SK-MEL-5 (cell line): ENCODE measurements around the gene PKD2L1. TPM values are rescaled to one million over a fixed set of nuclear protein-coding genes. Genes with fewer than 3 reads are reported as not detected.
"Not testable (repeated sequence)": the region's sequence is repeated elsewhere in the genome, so short reads cannot be mapped to it uniquely, and the experiment has no call there.

Experiments used
- DNase-seq: peaks from one replicate; pipeline ENCODE4 v3.0.0-alpha.2; 2016; ENCODE audit warnings: low read depth, low spot score
- in situ Hi-C: cut with HindIII; loops from 2 replicates; pipeline ENCODE4 v1.10.0; 2016; ENCODE audit warnings: low sequenced_read_pairs, high pct_unique_total_duplicates, low pct_unique_long_range_greater_than_20kb
- polyA plus RNA-seq, 2 experiments: library from polyadenylated mRNA; depleted of rRNA; stranded (reverse); fragments of >200 nt; gene quantifications; 2 replicates each; pipeline ENCODE4 v1.2.3, GENCODE V29; 2015
- total RNA-seq: library from RNA; depleted of rRNA; stranded (reverse); fragments of >200 nt; shearing (Covaris generic); gene quantifications from 2 replicates; pipeline ENCODE4 v1.2.3, GENCODE V29; 2014; rRNA removed

PKD2L1 gene
- not detected in 2 replicates for total RNA-seq
- not detected in 2 replicates for polyA plus RNA-seq (2015; cell fraction: cytosol; rRNA removed)
- polyA plus RNA-seq (2015; cell fraction: nucleus; rRNA removed): 0.12 TPM in 1 of 2 replicates, not detected in the other

DNA sequence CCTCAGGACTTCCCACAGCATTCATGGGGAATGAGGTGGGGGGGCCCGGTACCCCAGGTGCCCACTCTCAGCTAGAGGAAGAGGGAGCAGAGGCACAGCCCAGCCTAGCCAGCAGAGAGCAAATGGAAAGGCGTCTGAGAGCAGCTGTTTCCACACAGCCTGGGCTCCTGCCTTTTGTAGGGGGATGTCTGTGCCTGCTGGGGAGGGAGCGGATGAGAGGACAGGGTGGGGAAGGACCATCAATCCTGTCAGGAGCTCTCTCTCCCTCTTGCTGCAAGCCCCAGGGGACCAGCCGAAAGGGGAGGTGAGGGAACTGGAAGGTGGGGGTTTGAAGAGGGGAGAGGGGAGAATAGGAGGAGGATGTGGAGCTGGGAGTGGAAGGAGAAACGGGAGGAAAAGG is at the start of gene PKD2L1:
Gene PKD2L1, minus strand, starts transcription at position 150 of the 400 bp plus-strand sequence. Its CDS starts 125 bp downstream, at position 25.
- in situ Hi-C loops: loop anchor here (10.0 kb wide), 1 partner anchor 105 kb away; no protein-coding TSS in a partner anchor
- no peak for DNase-seq

DNA sequence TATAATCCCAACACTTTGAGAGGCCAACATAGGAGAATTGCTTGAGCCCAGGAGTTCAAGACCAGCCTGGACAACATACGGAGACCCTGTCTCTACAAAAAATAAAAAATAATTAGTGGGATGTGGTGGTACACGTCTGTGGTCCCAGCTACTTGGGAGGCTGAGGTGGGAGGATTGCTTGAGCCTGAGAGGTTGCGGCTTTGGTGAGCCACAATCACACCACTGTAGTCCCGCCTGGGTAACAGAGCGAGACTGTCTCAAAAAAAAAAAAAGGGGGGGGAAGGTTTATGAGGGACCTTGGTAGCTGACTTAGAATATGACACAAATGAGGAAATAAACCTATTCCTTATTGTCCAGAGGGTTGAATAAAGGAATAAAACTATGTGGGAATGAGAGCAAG is 47.8 kb upstream of the PKD2L1 start:
- no peak for DNase-seq
- in situ Hi-C loops: no loop called here

DNA sequence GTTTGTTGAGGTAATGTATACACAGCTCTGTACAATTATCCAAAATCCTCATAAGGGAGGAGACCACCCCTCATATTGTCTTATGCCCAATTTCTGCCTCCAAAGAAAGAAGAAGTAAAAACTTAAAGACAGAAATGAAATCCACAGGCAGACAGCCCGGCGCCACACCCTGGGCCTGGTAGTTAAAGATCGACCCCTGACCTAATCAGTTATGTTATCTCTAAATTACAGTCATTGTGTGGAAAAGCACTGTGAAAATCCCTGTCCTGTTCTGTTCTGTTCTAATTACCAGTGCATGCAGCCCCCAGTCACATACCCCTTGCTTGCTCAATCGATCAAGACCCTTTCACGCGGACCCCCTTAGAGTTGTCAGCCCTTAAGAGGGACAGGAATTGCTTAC is 46.6 kb upstream of the PKD2L1 start:
- DNase-seq, in situ Hi-C loops: not testable (repeated sequence)

DNA sequence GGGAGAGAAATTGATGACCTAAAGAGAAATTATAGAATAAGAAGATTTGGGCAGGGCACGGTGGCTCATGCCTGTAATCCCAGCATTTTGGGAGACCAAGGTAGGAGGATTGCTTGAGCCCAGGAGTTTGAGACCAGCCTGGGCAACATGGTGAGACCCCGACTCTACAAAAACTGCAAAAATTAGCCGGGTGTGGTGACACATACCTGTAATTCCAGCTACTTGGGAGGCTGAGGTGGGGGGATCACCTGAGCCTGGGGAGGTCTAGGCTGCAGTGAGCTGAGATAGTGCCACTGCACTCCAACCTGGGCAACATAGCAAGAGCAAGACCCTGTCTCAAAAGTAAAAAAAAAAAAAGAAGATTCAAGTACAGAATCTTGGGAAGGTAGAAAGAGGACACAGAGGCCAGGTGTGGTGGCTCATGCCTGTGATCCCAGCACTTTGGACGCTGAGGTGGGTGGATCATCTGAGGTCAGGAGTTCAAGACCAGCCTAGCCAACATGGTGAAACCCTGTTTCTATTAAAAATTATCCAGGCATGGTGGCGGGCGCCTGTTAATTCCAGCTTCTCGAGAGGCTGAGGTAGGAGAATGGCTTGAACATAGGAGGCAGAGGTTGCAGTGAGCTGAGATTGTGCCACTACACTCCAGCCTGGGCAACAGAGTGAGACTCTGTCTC is 44.8 kb upstream of the PKD2L1 start:
- in situ Hi-C loops, DNase-seq: not testable (repeated sequence)

DNA sequence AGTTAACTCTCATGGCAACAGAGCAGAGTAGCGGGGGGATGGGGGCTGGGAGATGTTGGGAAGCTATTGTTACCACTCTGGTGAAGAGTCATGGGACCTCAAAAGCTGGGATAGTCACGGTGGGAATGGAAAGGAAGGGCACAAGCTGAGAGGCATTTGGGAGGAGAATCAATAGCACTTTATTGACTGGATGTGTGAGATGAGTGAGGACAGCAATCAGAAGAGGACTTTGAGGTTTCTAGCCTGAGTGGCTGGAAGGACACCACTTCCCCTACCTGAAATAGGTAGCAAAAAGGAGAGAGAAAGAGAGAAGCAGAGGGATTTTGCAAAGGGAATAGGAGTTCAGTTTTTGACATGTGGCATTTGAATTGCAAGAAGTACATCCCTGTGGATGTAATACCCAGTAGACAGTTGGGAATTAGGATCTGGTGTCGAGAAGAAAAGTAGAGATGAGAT is 44.2 kb upstream of the PKD2L1 start:
- in situ Hi-C loops: no loop called here
- no peak for DNase-seq

DNA sequence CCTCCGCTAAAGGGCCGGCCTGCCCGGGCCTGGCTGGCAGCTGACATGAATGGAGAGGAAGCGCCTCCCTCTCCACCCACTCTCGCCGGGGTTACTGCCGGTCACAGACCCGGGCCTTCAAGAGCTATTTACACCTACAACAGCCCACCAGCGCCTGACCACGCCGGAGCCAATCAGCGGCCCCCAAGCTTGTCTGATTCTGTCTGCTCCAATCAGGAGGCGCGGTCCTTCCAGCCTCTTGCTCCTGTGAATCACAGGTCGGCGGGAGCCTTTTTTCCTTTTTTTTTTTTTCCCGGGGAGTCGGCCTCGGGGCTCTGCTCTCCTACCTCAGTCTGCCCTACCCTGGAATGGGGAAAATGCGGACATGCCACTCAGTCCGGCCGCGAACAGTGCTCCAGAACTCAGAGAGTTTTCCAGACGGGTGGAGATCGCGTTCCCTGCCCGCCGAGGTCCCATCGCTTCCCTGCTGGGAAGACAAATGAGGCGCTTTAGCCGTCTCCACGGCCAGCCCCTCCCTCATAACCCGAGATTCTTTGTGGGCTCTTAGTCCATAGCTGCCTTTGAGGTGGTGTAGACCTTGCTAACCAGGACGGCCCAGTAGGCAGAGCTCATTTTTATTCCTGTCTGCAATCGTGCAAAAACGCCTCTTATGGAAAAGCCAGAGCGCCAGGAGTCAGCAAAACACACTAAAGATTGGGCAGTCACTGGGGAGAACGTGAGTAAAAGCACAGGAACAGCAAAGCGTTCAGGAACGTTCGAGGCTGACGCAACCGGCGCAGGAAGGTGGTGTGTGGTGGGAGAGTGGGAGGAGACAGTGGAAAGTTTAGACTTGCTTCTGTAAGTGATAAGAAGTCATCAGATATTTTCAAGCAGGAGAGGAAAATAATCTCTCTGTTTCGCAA is 43.5 kb upstream of the PKD2L1 start:
- in situ Hi-C loops: no loop called here
- peak; percentile 99 for DNase-seq

DNA sequence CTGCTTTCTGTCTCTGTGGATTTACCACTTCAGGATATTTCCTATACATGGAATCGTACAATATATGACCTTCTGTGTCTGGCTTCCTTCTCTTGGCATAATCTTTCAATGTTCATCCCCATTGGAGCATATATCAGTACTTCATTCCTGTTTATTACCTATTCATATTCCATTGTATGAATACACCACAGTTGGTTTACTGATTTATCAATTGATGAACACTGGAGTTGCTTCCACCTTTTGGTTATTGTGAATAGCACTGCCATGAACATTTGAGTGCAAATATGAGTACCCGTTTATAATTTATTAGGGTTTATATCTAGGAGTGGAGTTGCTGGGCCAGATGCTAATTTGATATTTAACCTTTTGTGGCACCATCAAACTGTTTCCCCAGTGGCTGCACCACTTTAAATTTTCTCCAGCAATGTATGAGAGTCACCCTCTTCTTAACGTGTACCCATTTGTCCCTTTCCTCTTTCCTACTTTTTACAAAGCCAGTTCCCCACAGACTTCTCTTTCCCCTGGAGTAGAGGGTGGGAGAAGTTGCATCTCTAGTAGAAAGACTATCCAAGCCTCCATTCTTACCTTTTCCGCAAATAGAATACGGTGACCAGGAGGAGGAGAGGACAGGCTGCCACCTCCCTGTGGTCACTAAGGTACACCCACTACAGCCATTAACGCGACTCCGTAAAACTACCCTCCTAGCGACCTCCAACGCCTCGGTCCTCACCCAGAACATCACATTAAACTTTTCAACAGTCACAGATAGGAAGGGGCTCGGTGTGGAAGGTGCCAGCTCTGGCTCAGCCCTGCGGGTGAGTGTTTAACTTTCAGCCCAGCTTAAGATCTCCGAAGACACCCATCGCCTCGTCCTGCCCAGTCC is 42.6 kb upstream of the PKD2L1 start:
- in situ Hi-C loops: no loop called here
- DNase-seq: no peak

DNA sequence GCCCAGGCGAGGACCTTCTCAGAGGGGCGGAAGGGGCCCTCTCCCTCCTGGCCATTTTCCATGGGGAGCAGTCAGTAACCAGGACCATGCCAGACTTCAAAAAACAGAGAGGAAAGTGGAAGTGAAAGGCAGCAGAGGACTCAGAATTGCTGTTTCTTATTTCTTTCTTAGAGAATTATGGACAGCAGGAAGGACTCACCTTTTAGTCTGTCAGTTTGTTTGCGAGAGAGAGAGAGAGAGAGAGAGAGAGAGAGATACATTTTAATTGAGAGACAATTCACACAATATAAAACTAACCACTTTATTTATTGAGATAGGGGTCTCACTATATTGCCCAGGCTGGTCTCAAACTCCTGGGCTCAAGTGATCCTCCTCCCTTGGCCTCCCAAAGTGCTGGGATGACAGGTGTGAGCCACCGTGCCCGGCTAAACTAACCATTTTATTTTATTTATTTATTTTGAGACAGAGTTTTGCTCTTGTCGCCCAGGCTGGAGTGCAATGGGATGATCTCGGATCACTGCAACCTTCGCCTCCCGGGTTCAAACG is 41.5 kb upstream of the PKD2L1 start:
- in situ Hi-C loops: no loop called here

DNA sequence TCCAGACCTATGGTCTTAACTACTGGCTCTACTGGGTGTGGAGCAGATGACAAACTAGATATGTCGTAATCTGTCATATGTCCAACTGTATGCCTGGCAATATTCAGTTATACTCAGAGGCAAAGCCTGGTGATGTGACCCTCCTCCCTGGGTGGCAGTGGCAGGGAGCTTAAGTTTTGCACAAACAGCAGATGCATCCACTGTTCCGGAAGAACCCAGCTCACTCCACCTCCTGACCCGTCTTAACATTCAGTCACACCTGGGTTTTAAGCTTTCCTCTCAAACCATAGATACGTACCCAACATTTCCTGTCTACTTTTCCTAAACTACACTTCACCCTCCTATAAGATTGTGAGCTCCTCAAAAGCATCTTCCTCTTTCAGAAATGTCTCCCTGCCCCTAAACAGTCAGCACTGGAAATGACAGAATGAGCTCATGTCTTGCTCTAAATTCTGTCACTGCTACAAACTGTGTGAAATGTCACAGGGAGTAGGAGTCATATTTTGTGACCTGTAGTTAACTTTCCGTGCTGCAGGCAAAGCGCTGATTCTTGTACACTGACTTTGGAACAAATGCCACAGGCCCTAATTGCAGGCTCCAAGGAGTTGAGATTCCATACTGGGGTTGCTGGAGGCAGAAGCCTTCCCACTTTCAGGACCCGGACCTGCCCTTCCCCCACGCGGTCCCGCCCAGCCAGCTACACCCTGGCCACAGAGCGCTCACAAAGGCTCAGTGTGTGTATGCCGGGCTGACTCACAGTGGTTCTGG is 40.9 kb upstream of the PKD2L1 start:
- in situ Hi-C loops: no loop called here
- DNase-seq: peak; percentile 95

More for the DNA sequence above, 41.5 kb upstream of the PKD2L1 start:
- no peak for DNase-seq

DNA sequence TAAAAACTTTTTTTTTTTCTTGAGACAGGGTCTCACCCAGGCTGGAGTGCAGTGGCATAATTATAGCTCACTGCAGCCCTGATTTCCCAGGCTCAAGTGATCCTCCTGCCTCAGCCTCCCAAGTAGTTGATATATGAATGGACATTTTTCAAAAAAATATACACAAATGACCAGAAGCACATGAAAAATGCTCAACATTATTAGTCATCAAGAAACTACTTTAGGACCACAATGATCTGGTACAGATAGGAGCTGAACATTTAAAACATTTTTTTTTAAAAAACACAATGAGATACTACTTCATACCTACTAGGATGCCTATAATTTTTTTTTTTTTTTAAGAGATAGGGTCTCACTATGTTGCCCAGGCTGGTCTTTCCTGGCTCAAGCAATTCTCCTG is 38.7 kb upstream of the PKD2L1 start:
- in situ Hi-C loops: no loop called here

DNA sequence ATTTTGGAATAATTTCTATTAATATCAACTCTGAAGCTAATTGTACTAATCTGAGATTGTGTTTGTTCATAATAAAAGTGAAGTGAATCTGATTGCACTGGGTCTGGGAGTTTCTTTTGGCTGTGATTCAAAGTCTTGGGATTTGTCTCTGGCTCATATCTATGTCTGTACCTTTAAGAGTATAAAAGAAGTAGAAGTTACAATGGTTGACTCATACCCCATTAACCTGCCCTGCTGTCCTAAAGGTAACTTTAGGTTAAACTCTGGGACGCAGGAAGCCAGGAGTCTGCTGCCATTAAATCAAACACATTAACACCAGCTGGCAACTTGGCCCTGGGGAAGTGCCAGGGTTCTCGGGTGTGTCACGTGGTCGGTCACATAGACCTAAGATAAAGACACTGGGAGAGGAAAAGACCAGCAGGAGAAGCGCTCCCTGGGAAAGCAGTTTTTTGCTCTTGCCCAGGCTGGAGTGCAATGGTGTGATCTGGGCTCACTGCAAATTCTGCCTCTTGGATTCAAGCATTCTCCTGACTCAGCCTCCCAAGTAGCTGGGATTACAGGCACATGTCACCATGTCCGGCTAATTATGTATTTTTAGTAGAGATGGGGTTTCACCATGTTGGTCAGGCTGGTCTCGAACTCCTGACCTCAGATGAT is 34.8 kb upstream of the PKD2L1 start:
- peak; percentile 89 for DNase-seq
- in situ Hi-C loops: no loop called here

More for the DNA sequence above, 38.7 kb upstream of the PKD2L1 start:
- no peak for DNase-seq

DNA sequence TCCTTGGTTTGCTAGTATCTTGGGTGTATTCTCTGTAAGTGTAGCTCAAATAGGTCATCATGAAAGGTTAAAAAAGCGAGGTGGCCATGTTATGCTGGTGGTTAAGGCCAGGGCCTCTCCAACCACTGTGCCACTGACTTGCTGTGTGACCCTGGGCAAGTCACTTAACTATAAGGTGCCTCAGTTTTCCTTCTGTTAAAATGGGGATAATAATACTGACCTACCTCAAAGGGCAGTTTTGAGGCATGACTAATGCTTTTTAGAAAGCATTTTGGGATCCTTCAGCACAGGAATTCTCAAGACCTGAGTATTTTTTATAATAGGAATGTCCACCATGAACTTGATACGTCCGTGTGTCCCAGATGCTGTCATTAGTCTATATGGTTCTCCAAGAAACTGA is 34.1 kb upstream of the PKD2L1 start:
- DNase-seq: no peak
- in situ Hi-C loops: no loop called here

DNA sequence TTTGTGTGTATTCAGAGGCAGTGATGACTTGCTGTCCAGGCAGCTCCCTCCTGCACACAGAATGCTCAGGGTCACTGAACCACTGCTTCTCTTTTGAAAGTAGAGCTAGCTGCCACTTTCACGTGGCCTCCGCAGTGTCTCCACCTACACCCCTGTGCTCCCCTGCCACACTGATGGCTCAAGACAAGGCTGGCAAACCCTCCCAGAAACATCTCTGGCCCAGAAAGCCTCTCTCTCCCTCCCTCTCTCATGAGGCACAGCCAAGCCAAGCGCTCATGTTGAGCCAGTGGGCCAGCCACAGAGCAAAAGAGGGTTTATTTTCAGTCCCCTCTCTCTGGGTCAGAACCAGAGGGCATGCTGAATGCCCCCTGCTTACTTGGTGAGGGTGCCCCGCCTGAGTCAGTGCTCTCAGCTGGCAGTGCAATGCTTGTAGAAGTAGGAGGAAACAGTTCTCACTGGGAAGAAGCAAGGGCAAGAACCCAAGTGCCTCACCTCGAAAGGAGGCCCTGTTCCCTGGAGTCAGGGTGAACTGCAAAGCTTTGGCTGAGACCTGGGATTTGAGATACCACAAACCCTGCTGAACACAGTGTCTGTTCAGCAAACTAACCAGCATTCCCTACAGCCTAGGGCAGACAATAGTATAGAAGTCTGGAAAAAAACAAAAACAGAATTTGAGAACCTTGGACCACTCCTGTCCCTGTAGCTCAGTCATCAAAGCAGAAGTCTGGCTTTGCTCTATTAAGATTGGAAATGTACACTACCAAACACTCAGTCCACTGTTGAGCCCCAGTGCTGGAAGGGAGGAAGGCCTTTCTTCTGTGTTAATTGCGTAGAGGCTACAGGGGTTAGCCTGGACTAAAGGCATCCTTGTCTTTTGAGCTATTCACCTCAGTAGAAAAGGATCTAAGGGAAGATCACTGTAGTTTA is 32.8 kb upstream of the PKD2L1 start:
- in situ Hi-C loops: no loop called here
- DNase-seq: no peak

DNA sequence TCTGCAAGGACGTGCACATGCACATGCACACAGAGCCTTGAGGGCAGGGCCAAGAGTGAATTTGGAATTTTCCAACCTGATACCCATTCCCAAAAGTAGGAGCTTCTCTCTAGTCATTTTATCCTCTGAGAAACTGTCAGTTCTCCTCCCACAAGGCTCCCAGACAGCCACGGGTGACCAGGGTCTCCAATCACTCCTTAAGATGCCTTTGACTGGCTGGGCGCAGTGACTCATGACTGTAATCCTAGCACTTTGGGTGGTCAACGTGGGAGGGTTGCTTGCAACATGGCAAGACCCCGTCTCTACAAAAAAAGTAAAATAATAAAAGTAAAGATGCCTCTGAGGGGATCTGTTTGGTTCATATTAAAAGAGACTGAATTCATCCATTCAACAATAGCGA is 30.2 kb upstream of the PKD2L1 start:
- in situ Hi-C loops: no loop called here
- no peak for DNase-seq

DNA sequence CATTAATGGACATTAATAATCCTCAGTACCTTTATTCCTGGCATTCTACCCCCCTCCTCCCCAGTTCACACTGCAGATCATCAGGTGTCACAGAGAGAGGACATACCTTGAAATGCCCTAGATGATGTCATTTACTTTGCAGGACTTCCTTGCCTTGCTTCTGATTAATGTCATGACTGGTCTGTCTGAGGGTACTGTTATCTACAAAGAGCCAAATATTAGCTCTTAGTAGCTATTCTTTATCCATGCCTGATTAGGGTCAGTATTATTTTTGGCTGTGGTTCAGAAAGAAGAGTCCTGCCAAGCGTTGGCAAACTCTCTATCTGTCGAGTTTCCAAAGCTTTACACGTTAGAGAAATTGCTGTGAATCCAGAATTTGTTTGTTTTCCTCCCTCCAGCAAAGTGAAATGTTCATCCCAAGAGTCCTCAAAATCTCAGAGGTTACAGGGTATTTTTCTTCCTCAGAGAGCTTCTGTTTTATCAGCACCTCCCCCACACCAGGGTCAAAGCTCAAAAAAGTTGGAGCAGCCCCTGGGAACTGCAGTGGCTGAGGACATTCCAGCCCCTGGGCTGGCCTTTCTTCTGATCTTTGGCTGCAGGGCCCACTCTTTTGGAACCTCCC is 29.6 kb upstream of the PKD2L1 start:
- in situ Hi-C loops: no loop called here

More for the DNA sequence above, 29.6 kb upstream of the PKD2L1 start:
- DNase-seq: no peak
